GM12874 (cell line): ENCODE measurements around the gene OR10H1.

Source experiments
- TF ChIP-seq, protein P1 (sequence below): IDR thresholded peaks from 2 replicates; pipeline ENCODE4 v1.5.1; 2011; ENCODE audit warnings: low read depth, mild to moderate bottlenecking, control low read depth, low read length, moderate library complexity; ENCODE audit not compliant: insufficient read depth

The OR10H1 gene, protein sequence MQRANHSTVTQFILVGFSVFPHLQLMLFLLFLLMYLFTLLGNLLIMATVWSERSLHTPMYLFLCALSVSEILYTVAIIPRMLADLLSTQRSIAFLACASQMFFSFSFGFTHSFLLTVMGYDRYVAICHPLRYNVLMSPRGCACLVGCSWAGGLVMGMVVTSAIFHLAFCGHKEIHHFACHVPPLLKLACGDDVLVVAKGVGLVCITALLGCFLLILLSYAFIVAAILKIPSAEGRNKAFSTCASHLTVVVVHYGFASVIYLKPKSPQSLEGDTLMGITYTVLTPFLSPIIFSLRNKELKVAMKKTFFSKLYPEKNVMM

DNA sequence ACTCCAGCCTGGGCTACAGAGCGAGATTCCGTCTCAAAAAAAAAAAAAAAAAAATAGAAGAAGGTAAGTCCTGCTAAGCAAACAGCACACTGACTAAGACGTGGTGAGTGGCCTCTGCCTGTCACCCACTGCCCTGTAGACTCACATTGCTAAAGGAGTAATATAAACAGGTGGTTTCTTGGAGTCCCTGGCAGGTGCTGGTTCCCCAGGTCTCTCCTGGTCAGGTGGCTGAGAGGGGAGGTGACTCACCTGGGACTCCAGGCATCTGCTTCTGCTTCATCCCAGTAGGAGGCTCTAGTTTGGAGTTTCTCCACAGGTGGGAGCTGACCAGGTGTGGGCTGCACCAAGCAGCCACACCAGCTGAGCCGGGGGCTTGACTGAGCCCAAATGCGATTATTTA lies at the start of gene OR10H1:
Gene OR10H1 (minus strand): TSS at position 359 of the 400 bp plus-strand sequence. CDS start 7,627 bp downstream, outside the sequence.
- TF ChIP-seq, protein P1, sequence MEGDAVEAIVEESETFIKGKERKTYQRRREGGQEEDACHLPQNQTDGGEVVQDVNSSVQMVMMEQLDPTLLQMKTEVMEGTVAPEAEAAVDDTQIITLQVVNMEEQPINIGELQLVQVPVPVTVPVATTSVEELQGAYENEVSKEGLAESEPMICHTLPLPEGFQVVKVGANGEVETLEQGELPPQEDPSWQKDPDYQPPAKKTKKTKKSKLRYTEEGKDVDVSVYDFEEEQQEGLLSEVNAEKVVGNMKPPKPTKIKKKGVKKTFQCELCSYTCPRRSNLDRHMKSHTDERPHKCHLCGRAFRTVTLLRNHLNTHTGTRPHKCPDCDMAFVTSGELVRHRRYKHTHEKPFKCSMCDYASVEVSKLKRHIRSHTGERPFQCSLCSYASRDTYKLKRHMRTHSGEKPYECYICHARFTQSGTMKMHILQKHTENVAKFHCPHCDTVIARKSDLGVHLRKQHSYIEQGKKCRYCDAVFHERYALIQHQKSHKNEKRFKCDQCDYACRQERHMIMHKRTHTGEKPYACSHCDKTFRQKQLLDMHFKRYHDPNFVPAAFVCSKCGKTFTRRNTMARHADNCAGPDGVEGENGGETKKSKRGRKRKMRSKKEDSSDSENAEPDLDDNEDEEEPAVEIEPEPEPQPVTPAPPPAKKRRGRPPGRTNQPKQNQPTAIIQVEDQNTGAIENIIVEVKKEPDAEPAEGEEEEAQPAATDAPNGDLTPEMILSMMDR, result no peak

DNA sequence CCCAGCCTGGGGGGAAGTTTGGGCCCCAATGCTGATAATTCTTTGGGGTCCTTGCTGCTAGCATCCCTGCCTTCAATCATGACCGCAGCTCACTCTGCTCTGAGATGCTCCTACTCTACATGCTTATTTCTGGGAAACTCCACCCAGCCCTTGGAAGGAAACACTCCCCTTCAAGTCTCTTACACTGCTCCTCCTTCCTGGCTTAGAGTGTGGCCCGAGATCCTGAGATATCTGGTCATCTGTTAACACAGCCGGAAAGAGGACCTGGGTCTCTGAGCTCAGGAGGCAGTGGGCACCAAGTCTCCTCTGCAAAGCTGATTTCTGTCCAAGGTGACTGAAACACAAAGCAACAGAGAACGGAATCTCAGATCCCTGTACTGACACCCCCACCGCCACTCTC lies 49.4 kb upstream of the OR10H1 start:
- TF ChIP-seq, protein P1, result no peak

DNA sequence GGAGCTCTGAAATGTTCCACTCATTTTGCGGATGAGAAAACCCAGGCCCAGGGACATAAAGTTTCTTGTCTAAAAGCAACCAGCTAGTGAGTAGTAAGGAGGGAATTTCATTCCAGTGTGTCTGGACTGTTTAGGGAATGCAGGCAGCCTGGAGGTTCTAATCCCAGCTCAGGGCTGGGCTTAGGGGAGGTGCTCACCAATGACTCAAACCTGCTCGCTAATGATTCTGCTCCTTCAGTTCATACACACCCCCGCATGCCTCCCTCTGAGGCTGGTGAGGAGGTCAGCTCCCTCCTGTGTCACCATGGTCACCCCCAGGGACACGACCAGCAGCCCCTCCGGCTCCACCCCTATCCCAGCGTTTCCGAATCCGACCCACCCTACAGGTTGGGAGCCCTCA lies 47.8 kb upstream of the OR10H1 start:
- TF ChIP-seq, protein P1, result no peak

DNA sequence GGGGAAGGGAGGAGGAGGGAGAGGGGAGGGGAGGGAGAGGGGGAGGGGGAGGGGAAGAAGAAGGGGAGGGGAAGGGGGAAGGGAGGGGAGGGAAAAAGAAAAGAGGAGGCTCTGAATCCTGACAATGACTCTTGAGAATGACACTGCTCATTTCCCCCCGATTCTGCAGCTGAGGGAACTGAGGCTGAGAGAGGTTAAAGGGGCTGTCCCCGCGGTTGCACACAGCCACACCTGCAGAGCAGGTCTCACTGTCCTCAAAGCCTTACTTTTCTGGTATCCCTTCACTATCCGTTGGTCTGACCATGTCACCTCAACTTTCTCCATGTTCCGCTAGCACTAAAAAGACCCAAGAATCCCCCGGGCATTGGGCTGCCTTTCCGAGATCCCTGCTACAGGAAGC lies 47.0 kb upstream of the OR10H1 start:
- TF ChIP-seq, protein P1, result no peak

DNA sequence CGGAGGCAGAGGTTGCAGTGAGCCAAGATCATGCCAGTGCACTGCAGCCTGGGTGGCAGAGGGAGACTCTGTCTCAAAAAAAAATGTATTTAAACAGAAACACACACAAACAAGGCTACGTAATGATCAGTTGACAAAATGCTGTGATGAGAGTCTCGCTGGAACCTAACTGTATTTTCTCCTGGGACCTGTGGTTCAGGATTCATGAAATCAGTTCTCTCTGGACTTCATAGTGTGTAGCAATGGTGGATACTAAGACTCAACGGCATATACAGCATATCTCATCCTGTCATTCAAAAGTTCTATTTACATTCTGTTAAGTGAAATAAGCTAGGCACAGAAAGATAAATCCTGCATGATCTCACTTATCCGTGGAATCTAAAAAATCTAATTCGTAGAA lies 45.1 kb upstream of the OR10H1 start:
- TF ChIP-seq, protein P1, result no peak

DNA sequence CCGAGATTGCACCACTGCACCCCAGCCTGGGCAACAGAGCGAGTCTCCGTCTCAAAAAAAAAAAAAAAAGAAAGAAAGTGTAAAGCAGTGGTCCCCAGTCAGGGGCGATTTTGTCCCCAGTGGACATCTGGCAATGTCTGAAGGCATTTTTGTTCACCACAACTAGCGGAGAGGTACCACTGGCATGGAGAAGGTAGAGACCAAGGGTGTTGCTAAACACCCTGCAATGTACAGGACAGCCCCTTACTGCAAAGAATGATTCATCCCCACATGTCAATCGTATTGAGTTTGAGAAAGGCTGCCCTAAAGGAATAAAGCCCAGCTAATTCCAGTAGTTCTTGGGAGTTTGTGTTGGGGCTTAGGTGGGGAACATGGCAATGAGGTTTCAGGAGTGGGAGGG lies 43.7 kb upstream of the OR10H1 start:
- TF ChIP-seq, protein P1, result no peak

DNA sequence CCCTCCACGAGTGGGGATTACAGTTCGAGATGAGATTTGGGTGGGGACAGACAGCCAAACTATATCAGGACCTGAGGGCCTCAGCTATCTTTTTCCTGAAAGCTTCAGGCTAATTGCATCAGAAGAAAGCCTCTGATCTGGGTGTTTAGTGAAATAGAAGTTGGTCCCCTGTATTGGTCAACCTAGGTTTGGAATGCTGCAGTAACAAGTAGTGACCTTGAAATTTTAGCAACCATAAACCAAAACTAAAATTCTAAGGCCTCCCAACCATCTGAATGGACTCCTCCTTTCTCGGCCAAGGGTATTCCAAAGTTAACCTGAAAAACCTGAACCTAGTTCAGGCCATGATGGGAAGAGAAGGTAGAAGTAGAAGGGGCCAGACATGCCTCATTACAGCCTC lies 34.9 kb upstream of the OR10H1 start:
- TF ChIP-seq, protein P1, result no peak
